Stimulated activated CD4-positive, alpha-beta T cell treated with anti-CD3 and anti-CD28 coated beads, Interleukin-15, amount 100 ng/mL, for 24 hours (primary cell): ENCODE results near the gene ZER1.
"Not testable (repeated sequence)": the region's sequence is repeated elsewhere in the genome, so short reads cannot be mapped to it uniquely, and the experiment has no call there.

ENCODE experiments used
- DNase-seq: peaks from one replicate; pipeline ENCODE4 v3.0.0-alpha.2; 2020

Gene ZER1

GRCh38 chr9:128786681-128787601 lies 15.2 kb upstream of the ZER1 start, which contains the start of gene TBC1D13:
Gene TBC1D13 (plus strand): TSS chr9:128787253. CDS start chr9:128787354, 101 bp downstream.
- DNase-seq, result peak; percentile 94

DNA sequence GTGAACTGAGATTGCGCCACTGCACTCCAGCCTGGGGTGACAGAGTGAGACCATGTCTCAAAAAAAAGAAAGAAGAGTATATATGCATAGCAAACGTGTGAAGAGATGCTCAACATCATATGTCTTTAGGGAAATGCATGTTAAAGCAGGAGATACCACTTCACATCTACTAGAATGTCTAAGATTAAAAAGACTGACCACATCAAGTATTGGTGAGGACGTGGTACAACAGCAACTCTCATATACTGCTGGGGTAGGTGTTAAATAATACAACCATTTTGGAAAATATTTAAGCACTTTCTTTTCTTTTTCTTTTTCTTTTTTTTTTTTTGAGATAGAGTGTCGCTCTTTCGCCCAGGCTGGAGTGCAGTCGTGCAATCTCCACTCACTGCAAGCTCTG lies 13.7 kb upstream of the ZER1 start:
- DNase-seq, result no peak

GRCh38 chr9:128782669-128783068 lies 10.9 kb upstream of the ZER1 start:
- DNase-seq, result no peak

DNA sequence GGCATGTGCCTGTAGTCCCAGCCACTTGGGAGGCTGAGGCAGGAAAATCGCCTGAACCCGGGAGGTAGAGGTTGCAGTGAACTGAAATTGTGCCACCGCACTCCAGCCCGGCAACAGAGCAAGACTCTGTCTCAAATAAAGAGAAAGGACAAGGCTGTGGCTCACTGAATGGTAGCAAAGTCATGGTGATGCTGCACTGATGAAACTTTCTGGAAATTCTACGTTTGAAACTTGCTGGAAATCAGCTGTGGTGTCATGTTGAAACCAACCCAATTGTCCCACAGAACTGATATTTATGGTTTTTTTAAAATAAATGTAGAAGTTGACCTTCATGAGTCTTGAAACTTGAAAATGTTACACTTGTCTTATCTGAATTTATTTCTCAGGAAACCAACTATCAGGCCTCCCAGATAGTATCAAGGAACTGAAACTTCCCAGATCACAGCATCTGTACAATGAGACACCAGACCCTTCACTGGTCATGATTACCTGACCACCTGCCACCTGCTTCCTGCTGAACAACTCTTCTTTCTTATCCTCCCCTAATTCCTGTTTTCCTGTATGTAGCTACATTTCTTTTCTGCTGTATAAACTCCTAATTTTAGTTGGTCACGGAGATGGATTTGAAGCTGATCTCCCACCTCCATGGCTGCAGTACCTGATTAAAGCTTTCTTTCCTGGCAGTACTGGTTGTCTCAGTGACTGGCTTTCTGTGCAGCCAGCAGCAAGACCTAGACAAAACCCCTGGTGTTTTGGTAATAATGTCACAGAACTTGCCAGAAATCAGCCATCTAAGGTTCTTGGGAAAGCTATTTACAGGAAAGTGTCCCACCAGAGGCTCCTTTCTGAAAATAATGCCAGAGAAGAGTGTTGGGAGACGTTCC lies 9.7 kb upstream of the ZER1 start:
- no peak for DNase-seq

GRCh38 chr9:128780093-128780492 lies 8.4 kb upstream of the ZER1 start:
- DNase-seq, result not testable (repeated sequence)

DNA sequence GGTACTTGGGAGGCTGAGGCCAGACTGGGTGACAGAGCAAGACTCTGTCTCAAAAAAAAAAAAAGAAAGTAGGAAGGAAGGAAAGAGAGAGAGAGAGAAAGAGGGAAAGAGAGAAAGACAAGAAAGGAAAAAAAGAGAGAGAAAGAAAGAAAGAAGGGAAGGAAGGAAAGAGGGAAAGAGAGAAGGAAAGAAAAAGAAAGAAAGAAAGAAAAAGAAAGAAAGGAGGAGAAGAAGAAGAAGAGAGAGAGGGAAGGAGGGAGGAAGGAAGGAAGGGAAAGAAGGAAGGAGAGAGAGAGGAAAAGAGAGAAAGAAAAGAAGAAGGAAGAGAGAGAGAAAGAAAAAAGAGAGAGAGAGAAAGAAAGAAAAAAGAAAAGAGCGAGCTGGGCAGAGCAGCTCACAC lies 3.1 kb upstream of the ZER1 start:
- DNase-seq, result no peak

DNA sequence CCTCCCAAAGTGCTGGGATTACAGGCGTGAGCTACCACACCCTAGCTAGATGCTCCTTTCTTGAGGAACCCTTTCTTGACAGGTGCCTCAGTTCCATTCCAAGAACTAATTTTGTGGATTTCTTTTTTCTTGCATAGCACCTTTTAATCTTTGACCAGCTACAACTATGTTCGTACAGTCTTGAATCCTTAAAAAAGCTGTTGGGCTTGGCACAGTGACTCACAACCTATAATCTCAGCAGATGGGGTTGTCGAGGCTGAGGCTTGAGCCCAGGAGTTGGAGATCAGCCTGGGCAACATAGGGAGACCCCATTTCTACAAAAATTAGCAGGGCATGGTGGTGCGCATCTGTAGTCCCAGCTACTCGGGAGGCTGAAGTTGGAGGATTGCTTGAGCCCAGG lies 1.3 kb upstream of the ZER1 start:
- no peak for DNase-seq

- peak; percentile 18 for DNase-seq
Measured at GRCh38 chr9:128771094-128771721, 519 bp downstream of the ZER1 start.

DNA sequence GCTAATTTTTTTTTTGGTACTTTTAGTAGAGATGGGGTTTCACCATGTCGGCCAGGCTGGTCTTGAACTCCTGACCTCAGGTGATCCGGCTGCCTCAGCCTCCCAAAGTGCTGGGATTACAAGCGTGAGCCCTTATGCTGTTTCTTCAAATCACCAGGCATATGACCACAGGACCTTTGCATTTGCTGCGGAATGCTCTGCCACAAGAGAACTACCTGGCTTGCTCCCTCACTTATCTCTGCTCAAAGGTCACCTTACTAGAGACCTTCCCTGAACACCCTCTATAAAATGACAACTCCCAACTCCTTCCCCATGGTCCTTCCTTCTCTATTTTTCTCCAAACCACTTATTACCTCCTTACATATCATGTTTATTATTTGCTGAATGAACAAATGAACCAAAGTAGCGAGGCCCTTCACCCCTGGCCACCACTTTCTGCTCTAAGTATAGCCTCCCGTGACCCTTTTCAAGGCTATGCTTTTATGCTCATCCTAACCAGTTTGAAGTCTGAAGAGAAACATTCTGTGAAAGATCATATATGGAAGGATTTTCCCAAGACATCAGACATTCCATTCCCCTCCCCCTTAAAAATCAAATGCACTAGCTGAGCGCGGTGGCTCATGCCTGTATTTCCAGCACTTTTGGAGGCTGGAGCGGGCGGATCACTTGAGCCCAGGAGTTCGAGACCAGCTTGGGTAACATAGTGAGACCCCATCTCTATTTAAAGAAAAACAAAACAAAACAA lies 1.3 kb downstream of the ZER1 start:
- DNase-seq, result no peak

- DNase-seq, result no peak
Measured at GRCh38 chr9:128768606-128769005, 3.1 kb downstream of the ZER1 start.

DNA sequence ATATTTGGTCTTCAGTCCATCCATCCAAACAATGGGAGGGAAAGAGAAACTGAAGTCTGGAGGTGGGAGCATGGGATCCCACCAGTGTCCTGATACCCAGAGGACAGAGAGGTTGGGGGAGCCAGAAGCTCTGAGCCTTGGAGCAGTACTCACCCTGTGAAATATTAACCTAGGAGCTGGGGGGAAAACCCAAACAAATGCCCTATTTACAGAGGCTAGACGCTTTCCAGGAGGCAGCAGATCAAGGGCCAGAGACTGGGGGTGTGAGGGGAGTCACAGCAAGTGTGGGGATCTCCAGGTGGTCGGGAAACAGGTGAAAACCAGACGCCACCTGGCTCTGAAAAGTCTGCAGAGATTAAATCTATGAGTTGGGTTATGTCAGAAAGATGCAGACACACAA lies 6.2 kb downstream of the ZER1 start:
- no peak for DNase-seq

DNA sequence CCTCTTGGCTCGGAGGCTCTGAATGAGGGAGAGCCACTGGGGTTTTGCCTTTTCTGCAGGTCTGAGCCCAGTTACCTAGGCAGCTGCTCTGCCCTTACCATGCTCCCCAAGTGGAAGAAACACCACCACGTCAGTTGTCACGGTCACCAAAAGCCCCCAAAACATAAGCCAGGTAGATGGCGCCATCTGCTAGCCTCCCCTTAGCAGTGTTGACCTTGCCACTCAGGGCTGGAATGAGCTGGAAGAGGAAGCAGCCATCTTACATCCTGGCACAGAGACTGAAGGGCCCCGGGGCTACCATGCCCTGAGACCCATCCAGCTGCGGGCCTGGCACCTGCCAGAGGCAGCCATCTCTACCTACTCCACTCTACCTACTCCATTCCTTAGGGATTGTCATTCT lies 7.4 kb downstream of the ZER1 start:
- no peak for DNase-seq

DNA sequence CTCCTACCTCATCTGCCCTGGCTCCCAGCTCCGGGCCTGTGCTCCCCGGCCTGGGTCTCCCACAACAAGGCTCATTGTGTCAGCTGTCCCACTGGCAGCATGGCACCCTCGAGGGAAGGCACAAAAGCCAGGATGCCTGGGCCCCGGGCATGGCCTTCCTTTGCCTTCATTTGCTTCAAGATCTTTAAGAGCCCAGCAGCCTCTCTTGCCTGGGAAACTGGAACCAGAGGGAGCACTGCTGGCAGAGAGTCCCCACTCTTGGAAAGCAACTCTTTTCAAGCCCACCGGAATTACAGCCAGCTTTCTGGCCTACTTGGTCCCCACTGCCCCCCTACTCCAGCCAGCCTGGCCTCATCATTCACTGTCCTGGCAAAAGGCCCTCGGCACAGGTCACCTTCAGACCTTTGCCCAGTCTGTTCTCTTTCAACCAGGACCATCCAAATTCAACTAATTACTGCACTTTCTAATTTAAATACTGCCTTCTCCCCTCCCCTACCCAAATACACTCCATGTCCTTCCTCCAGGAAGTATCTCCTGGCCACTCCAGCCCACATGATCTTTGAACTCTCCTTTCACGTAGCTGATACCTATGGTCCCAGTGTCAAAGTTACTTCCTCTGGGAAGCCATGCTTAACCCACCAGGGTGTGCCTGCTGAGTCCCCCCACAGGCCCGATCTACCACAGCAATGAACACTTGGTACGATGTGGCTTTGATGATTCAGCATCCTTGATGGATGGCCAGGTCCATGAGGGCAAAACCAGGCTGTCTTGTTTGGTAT lies 8.9 kb downstream of the ZER1 start:
- DNase-seq, result no peak

DNA sequence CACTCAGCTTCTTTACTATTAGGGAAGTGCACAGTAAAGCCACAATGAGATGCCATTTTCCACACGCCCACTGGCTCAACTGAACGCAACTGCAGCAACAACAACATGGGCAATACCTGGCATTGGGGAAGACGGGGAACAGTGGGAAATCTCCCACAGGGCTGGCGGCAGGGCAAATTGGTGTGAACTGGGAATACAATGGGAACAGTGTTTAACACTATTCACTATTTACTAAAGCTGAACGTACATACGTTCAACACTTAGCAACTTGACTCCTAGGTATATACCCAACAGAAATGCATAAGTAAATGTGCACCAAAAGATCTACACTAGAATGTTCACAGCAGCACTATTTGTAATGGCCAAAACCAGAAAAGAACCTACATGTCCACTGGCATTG lies 14.1 kb downstream of the ZER1 start:
- DNase-seq, result no peak

DNA sequence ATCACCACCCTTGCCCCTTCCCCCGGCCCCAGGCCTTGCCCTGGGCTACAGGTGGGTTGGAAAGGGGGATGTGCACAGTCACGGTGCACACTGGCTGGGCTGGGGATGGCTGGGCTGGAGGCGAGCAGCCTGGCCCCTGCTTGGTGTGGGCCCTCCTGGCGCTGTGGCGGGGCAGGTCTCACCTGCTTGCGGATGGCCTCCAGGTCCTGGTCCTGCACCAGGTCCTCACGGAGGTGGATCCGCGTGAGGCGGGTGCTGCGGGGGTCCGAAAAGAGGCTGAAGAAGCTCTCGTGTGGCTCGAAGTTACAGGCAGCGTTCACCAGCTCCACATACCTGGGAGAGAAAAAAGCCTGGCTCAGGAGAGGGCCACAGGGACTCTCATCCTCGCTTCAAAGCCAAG lies 18.1 kb downstream of the ZER1 start:
- no peak for DNase-seq

- DNase-seq, result no peak
Measured at GRCh38 chr9:128750926-128751595, 20.7 kb downstream of the ZER1 start.

DNA sequence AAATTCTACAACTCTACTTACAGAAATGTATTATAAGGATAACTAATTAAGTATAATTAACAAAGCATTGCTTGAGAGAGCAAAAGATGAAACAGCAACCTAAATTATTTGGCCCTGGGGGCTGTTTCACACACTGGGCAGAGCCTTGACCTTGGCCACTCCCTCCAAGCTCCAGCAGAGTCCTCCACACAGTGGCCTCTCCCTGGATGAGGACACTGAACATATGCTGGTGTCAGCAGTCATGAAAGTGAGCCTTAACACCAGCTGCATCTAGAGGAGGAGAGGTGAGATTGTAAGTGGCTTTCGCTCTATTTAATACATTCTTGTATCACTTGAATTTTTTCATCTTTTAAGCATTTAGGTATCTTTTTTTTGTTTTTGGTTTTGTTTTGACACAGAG lies 24.5 kb downstream of the ZER1 start:
- no peak for DNase-seq

- DNase-seq, result no peak
Measured at GRCh38 chr9:128743421-128743820, 28.3 kb downstream of the ZER1 start.

DNA sequence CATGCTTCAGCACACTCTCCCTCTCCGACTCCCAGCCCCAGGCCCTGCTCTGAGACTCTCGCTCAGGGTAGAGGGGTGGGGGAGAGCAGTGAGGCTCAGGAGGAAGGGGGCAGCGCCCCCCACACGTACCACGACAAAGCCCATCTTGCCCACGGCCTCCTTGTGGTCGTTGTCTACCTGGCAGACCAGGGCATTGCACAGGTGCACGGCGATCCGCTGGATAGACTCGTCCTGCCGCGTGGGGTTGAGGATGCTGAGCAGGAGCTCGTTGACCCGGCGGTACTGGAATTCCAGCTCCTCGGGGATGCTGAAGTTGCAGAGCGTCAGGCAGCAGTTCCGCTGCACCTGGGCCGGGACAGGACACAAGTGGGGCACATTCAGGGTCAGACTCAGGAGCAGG lies 29.3 kb downstream of the ZER1 start:
- DNase-seq, result no peak

DNA sequence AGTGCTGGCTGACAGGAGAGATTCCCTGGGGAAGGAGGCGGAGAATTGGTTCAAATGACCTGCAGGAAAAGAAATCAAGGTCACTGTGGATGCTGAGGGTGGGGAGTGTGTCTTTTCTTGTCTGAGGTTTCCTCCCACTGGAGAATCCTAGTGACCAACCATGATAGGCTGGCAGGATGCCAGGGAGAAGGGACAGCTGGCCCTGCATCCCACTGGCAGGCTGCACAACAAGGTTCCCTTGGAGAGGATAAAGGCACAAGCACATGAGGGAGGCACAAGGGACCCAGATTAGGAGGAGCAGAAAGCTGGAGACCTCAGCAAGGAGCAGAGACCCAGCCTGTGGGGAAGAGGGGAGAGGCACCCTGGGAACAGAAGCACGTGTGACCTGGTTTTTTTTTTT lies 36.4 kb downstream of the ZER1 start:
- DNase-seq, result no peak

- peak; percentile 44 for DNase-seq
Measured at GRCh38 chr9:128733256-128733655, 38.5 kb downstream of the ZER1 start.
